Measurements from ENCODE around the gene FAM9A. TPM values are rescaled to one million over a fixed set of nuclear protein-coding genes. Genes with fewer than 3 reads are reported as not detected.

FAM9A gene
- polyA plus RNA-seq = not detected
- long read RNA-seq, donor 1 = 0 reads
- long read RNA-seq, donor 2 = 0 reads
- long read RNA-seq, donor 3 = 0 reads
- long read RNA-seq, donor 4 = 0 reads
- long read RNA-seq, donor 5 = 0 reads
- long read RNA-seq, donor 6 = 0 reads
- long read RNA-seq, donor 7 = 0 reads
- long read RNA-seq, donor 8 = 0 reads
- long read RNA-seq, donor 9 = 0 reads
- long read RNA-seq, donor 10 = 0 reads

- Histone ChIP-seq H3K4me1 (ENCODE audit: control insufficient read depth in 3 of 3, insufficient read depth in 2 of 3, low read depth in 1 of 3, low read length in 2 of 3) (no peaks in the 10 kb centered on the region), H3K27me3 (ENCODE audit: control insufficient read depth in 3 of 3, insufficient read depth in 3 of 3, low read length in 3 of 3) (no peaks in the 10 kb centered on the region), H3K27ac (ENCODE audit: low read depth in 1 of 3, low read length in 2 of 3) (no peak within 1 kb of the TSS), H3K36me3 (ENCODE audit: control insufficient read depth in 3 of 3, insufficient read depth in 2 of 3, low read depth in 1 of 3, low read length in 3 of 3) (no peaks in the 10 kb centered on the region), H3K9me3 (ENCODE audit: control insufficient read depth in 2 of 2, insufficient read depth in 1 of 2, low read depth in 1 of 2, low read length in 1 of 2) (no peaks in the 10 kb centered on the region), H3K4me3 (ENCODE audit: low read depth in 1 of 3, low read length in 3 of 3) (no peak within 1 kb of the TSS)
- DNase-seq (no peak), FAIRE-seq (no peak)
- 93 to 95% (median 94%) methylated on average over 23 to 32 of the region's 32 CpGs for WGBS, 3 donors
These were observed at the start of gene FAM9A for GRCh38 chrX:8801041-8801599. TSS of gene FAM9A (minus strand) at chrX:8801383. CDS start at chrX:8800171, 1,212 bp downstream.

- Histone ChIP-seq H3K4me3 (ENCODE audit: low read depth in 1 of 3, low read length in 3 of 3) (no peak overlapping the region), H3K9me3 (ENCODE audit: control insufficient read depth in 2 of 2, insufficient read depth in 1 of 2, low read depth in 1 of 2, low read length in 1 of 2) (no peaks in the 10 kb centered on the region), H3K36me3 (ENCODE audit: control insufficient read depth in 3 of 3, insufficient read depth in 2 of 3, low read depth in 1 of 3, low read length in 3 of 3) (no peaks in the 10 kb centered on the region), H3K4me1 (ENCODE audit: control insufficient read depth in 3 of 3, insufficient read depth in 2 of 3, low read depth in 1 of 3, low read length in 2 of 3) (no peaks in the 10 kb centered on the region), H3K27ac (ENCODE audit: low read depth in 1 of 3, low read length in 2 of 3) (no peak overlapping the region), H3K27me3 (ENCODE audit: control insufficient read depth in 3 of 3, insufficient read depth in 3 of 3, low read length in 3 of 3) (peaks cover 0 to 3% (median 0%) of the 10 kb centered on the region in 3 donors)
- FAIRE-seq (no peak), DNase-seq (no peak)
- WGBS, 3 donors = 69 to 86% (median 73%) methylated on average over 6 of the region's 6 CpGs
These were observed 49.3 kb upstream of the FAM9A start for GRCh38 chrX:8850478-8850877.

GRCh38 chrX:8849945-8850344 is 48.8 kb upstream of the FAM9A start:
- H3K9me3 ChIP-seq (ENCODE audit: control insufficient read depth in 2 of 2, insufficient read depth in 1 of 2, low read depth in 1 of 2, low read length in 1 of 2) = no peaks in the 10 kb centered on the region

GRCh38 chrX:8849458-8849857 is 48.3 kb upstream of the FAM9A start:
- H3K9me3 ChIP-seq (ENCODE audit: control insufficient read depth in 2 of 2, insufficient read depth in 1 of 2, low read depth in 1 of 2, low read length in 1 of 2) = no peaks in the 10 kb centered on the region
- peak; percentile 1 to 49 for DNase-seq
- no peaks in the 10 kb centered on the region for H3K36me3 ChIP-seq (ENCODE audit: control insufficient read depth in 3 of 3, insufficient read depth in 2 of 3, low read depth in 1 of 3, low read length in 3 of 3)
- 13 to 44% (median 33%) methylated on average over 2 of the region's 2 CpGs for WGBS, 3 donors
- H3K4me1 ChIP-seq (ENCODE audit: control insufficient read depth in 3 of 3, insufficient read depth in 2 of 3, low read depth in 1 of 3, low read length in 2 of 3) = no peaks in the 10 kb centered on the region
- peaks cover 0 to 3% (median 0%) of the 10 kb centered on the region in 3 donors for H3K27me3 ChIP-seq (ENCODE audit: control insufficient read depth in 3 of 3, insufficient read depth in 3 of 3, low read length in 3 of 3)
- H3K27ac ChIP-seq (ENCODE audit: low read depth in 1 of 3, low read length in 2 of 3) = no peak overlapping the region
- FAIRE-seq = no peak
- no peak overlapping the region for H3K4me3 ChIP-seq (ENCODE audit: low read depth in 1 of 3, low read length in 3 of 3)

More at GRCh38 chrX:8849945-8850344, 48.8 kb upstream of the FAM9A start:
- Histone ChIP-seq H3K36me3 (ENCODE audit: control insufficient read depth in 3 of 3, insufficient read depth in 2 of 3, low read depth in 1 of 3, low read length in 3 of 3) (no peaks in the 10 kb centered on the region), H3K27me3 (ENCODE audit: control insufficient read depth in 3 of 3, insufficient read depth in 3 of 3, low read length in 3 of 3) (peaks cover 0 to 3% (median 0%) of the 10 kb centered on the region in 3 donors), H3K27ac (ENCODE audit: low read depth in 1 of 3, low read length in 2 of 3) (no peak overlapping the region), H3K4me3 (ENCODE audit: low read depth in 1 of 3, low read length in 3 of 3) (no peak overlapping the region), H3K4me1 (ENCODE audit: control insufficient read depth in 3 of 3, insufficient read depth in 2 of 3, low read depth in 1 of 3, low read length in 2 of 3) (no peaks in the 10 kb centered on the region)
- no peak for FAIRE-seq
- DNase-seq = no peak
- 76 to 86% (median 82%) methylated on average over 2 of the region's 2 CpGs for WGBS, 3 donors

GRCh38 chrX:8848911-8849310 is 47.7 kb upstream of the FAM9A start:
- Histone ChIP-seq H3K9me3 (ENCODE audit: control insufficient read depth in 2 of 2, insufficient read depth in 1 of 2, low read depth in 1 of 2, low read length in 1 of 2) (no peaks in the 10 kb centered on the region), H3K27ac (ENCODE audit: low read depth in 1 of 3, low read length in 2 of 3) (no peak overlapping the region), H3K27me3 (ENCODE audit: control insufficient read depth in 3 of 3, insufficient read depth in 3 of 3, low read length in 3 of 3) (peaks cover 0 to 3% (median 0%) of the 10 kb centered on the region in 3 donors), H3K4me3 (ENCODE audit: low read depth in 1 of 3, low read length in 3 of 3) (no peak overlapping the region), H3K4me1 (ENCODE audit: control insufficient read depth in 3 of 3, insufficient read depth in 2 of 3, low read depth in 1 of 3, low read length in 2 of 3) (no peaks in the 10 kb centered on the region), H3K36me3 (ENCODE audit: control insufficient read depth in 3 of 3, insufficient read depth in 2 of 3, low read depth in 1 of 3, low read length in 3 of 3) (no peaks in the 10 kb centered on the region)
- DNase-seq (no peak), FAIRE-seq (no peak)
- WGBS, 3 donors = 50 to 67% (median 63%) methylated on average over 3 of the region's 3 CpGs

GRCh38 chrX:8848441-8848840 is 47.3 kb upstream of the FAM9A start:
- Histone ChIP-seq H3K27me3 (ENCODE audit: control insufficient read depth in 3 of 3, insufficient read depth in 3 of 3, low read length in 3 of 3) (peaks cover 0 to 3% (median 0%) of the 10 kb centered on the region in 3 donors), H3K36me3 (ENCODE audit: control insufficient read depth in 3 of 3, insufficient read depth in 2 of 3, low read depth in 1 of 3, low read length in 3 of 3) (no peaks in the 10 kb centered on the region), H3K9me3 (ENCODE audit: control insufficient read depth in 2 of 2, insufficient read depth in 1 of 2, low read depth in 1 of 2, low read length in 1 of 2) (no peaks in the 10 kb centered on the region), H3K27ac (ENCODE audit: low read depth in 1 of 3, low read length in 2 of 3) (no peak overlapping the region), H3K4me3 (ENCODE audit: low read depth in 1 of 3, low read length in 3 of 3) (no peak overlapping the region), H3K4me1 (ENCODE audit: control insufficient read depth in 3 of 3, insufficient read depth in 2 of 3, low read depth in 1 of 3, low read length in 2 of 3) (no peaks in the 10 kb centered on the region)
- FAIRE-seq (no peak), DNase-seq (no peak)
- 29 to 70% (median 41%) methylated on average over 3 of the region's 3 CpGs for WGBS, 3 donors

- DNase-seq (no peak), FAIRE-seq (no peak)
- Histone ChIP-seq H3K36me3 (ENCODE audit: control insufficient read depth in 3 of 3, insufficient read depth in 2 of 3, low read depth in 1 of 3, low read length in 3 of 3) (no peaks in the 10 kb centered on the region), H3K27ac (ENCODE audit: low read depth in 1 of 3, low read length in 2 of 3) (no peak overlapping the region), H3K4me3 (ENCODE audit: low read depth in 1 of 3, low read length in 3 of 3) (no peak overlapping the region), H3K9me3 (ENCODE audit: control insufficient read depth in 2 of 2, insufficient read depth in 1 of 2, low read depth in 1 of 2, low read length in 1 of 2) (no peaks in the 10 kb centered on the region), H3K27me3 (ENCODE audit: control insufficient read depth in 3 of 3, insufficient read depth in 3 of 3, low read length in 3 of 3) (peaks cover 0 to 3% (median 0%) of the 10 kb centered on the region in 3 donors), H3K4me1 (ENCODE audit: control insufficient read depth in 3 of 3, insufficient read depth in 2 of 3, low read depth in 1 of 3, low read length in 2 of 3) (no peaks in the 10 kb centered on the region)
- WGBS, 3 donors = 47 to 56% (median 55%) methylated on average over 1 of the region's 1 CpG
These were observed 46.2 kb upstream of the FAM9A start for GRCh38 chrX:8847360-8847759.

GRCh38 chrX:8846266-8846665 is 45.1 kb upstream of the FAM9A start:
- Histone ChIP-seq H3K9me3 (ENCODE audit: control insufficient read depth in 2 of 2, insufficient read depth in 1 of 2, low read depth in 1 of 2, low read length in 1 of 2) (no peaks in the 10 kb centered on the region), H3K27me3 (ENCODE audit: control insufficient read depth in 3 of 3, insufficient read depth in 3 of 3, low read length in 3 of 3) (peaks cover 0 to 3% (median 0%) of the 10 kb centered on the region in 3 donors), H3K27ac (ENCODE audit: low read depth in 1 of 3, low read length in 2 of 3) (no peak overlapping the region), H3K36me3 (ENCODE audit: control insufficient read depth in 3 of 3, insufficient read depth in 2 of 3, low read depth in 1 of 3, low read length in 3 of 3) (no peaks in the 10 kb centered on the region), H3K4me3 (ENCODE audit: low read depth in 1 of 3, low read length in 3 of 3) (no peak overlapping the region), H3K4me1 (ENCODE audit: control insufficient read depth in 3 of 3, insufficient read depth in 2 of 3, low read depth in 1 of 3, low read length in 2 of 3) (no peaks in the 10 kb centered on the region)
- FAIRE-seq = no peak
- no peak for DNase-seq
- WGBS, 3 donors = 50 to 70% (median 58%) methylated on average over 5 of the region's 5 CpGs

GRCh38 chrX:8845469-8845868 is 44.3 kb upstream of the FAM9A start:
- FAIRE-seq = no peak

More at GRCh38 chrX:8845469-8845868, 44.3 kb upstream of the FAM9A start:
- WGBS, 3 donors = 87 to 89% (median 89%) methylated on average over 10 of the region's 10 CpGs
- no peak for DNase-seq
- Histone ChIP-seq H3K9me3 (ENCODE audit: control insufficient read depth in 2 of 2, insufficient read depth in 1 of 2, low read depth in 1 of 2, low read length in 1 of 2) (no peaks in the 10 kb centered on the region), H3K27ac (ENCODE audit: low read depth in 1 of 3, low read length in 2 of 3) (no peak overlapping the region), H3K36me3 (ENCODE audit: control insufficient read depth in 3 of 3, insufficient read depth in 2 of 3, low read depth in 1 of 3, low read length in 3 of 3) (no peaks in the 10 kb centered on the region), H3K4me1 (ENCODE audit: control insufficient read depth in 3 of 3, insufficient read depth in 2 of 3, low read depth in 1 of 3, low read length in 2 of 3) (no peaks in the 10 kb centered on the region), H3K4me3 (ENCODE audit: low read depth in 1 of 3, low read length in 3 of 3) (no peak overlapping the region), H3K27me3 (ENCODE audit: control insufficient read depth in 3 of 3, insufficient read depth in 3 of 3, low read length in 3 of 3) (peaks cover 0 to 3% (median 0%) of the 10 kb centered on the region in 3 donors)

All from small intestine (tissue), 16 donors.